H1 (cell line): Measurements from ENCODE around the gene RNF168. TPM values are rescaled to one million over a fixed set of nuclear protein-coding genes. Genes with fewer than 3 reads are reported as not detected.

Experiments used
- NANOG ChIP-seq: IDR thresholded peaks from 2 replicates; pipeline ENCODE4 v1.6.1; 2011; ENCODE audit warnings: low read length, low read depth, mild to moderate bottlenecking, inconsistent platforms; ENCODE audit not compliant: insufficient read depth, poor library complexity, severe bottlenecking
- SIX5 ChIP-seq: IDR thresholded peaks from 2 replicates; pipeline ENCODE4 v1.6.1; 2011; ENCODE audit warnings: mild to moderate bottlenecking, low read depth, low read length
- polyA plus RNA-seq, 7 experiments: library from polyadenylated mRNA; depleted of rRNA in 3 of 7; stranded (reverse) in 5 of 7; unstranded in 2 of 7; fragments of >200 nt in 5 of 7; fragments of 200-250 nt in 2 of 7; gene quantifications; 1 replicate in 5 of 7; 2 replicates in 1 of 7; 4 replicates in 1 of 7; pipeline versions ENCODE4 v1.2.1 to v1.2.3, GENCODE V29; 2011 to 2013; ENCODE audit warnings: missing spikeins in 2 of 7, mixed read lengths in 2 of 7
- total RNA-seq: library from RNA; stranded (reverse); fragmentation: NEBNext Ultra II Directional; extraction: Animal tissue kit (Norgen Biotek cat#: 25700); gene quantifications from 2 replicates; pipeline ENCODE4 v1.2.1, GENCODE V29; 2021

RNF168 gene
- total and polyA plus RNA-seq, 2 of the 8 experiments (the other 6 are each of a cell fraction or from before 2014, with no cell fraction given), result 6.3 to 63.5 TPM

DNA sequence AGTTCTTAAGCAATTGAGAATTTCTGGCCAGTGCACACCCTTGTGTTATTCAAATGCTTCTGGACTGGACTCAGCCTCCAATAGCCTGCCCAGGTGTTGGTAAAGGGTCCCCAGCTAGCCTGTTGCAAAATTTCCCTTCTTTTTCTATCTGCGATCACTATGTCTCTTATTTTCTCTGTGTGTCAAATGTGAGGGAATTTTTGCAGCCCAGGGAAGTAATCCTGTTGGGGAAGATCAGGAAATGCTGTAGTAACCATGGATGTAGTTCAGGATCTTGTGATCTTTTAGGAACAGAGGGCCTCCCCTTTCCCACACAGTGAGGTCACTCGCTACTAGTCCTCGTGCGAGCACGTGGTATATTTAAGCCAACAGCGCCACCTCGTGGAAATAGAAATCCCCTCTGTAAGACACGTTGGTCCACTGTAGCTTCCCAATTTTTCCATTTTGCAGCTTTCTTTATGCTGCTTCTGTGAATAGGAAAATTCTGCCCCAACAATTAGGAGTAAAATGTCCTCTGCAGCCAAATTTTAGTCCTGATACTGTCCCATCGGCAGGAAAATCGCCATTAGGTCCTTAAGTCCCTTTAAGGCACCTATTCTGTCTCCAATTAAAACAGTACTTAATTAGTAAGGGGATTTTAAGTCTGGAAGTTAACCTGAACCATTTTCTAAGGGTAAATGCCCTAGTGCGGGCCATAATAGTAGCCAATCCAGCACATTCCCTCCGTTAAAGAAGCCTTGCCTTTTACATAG is 15.6 kb upstream of the RNF168 start (continued):
- TF ChIP-seq NANOG (no peak), SIX5 (no peak)
